D341Med (cell line): ENCODE measurements around the gene AFAP1.
A peak's percentile ranks its signal among the peaks of the same experiment; 100 is the strongest.

Experiments used
- DNase-seq: peaks from one replicate; pipeline ENCODE4 v3.0.0; 2012; ENCODE audit warnings: low spot score

AFAP1 gene

GRCh38 chr4:7802093-7802726, 137.5 kb downstream of the AFAP1 start:
- peak; percentile 85 for DNase-seq

- no peak for DNase-seq
Observed at GRCh38 chr4:7801641-7802040, 138.0 kb downstream of the AFAP1 start.

GRCh38 chr4:7801001-7801400, 138.7 kb downstream of the AFAP1 start:
- no peak for DNase-seq

GRCh38 chr4:7800410-7800809, 139.3 kb downstream of the AFAP1 start:
- DNase-seq = no peak

DNA sequence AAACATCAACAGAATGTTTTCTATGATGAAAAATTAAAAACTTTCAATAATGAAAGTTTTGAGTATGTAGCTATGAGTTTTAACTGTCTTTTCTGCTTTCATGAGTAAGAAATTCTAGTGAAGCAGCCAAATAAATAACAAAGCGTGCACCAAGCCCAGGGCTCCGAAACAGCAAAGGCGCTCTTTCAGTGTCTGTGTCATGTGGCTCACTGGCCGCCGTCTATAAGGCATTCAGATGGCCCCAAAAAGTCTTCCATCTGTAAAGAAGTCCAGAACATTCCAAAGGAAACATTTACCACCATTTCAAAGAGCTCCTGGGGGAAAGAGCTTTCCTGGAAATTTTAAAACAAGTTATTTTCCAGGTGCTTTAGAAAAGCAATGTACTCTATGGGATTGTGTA, 139.9 kb downstream of the AFAP1 start:
- no peak for DNase-seq

DNA sequence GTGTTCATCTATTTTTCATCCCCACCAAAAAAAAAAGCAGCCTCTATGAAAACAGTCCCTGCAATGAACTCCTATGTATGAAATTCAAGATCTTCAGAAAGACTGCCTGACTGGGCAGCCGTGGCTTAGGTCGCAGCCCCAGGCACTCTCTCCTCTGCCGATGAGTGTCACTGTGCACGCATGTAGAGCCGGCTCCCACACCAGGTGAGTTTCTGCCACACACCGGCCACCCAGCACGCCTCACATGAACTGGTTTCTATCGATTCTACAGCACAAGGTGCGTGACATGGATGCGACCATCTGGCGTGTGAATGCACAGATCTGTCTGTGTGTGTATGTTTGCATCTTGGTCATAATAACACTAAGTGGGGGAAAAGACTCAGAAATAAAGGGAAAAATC, 140.4 kb downstream of the AFAP1 start:
- DNase-seq = no peak

- DNase-seq = no peak
Observed at GRCh38 chr4:7798178-7798995, 141.3 kb downstream of the AFAP1 start.

GRCh38 chr4:7797330-7797729, 142.3 kb downstream of the AFAP1 start:
- DNase-seq = no peak

DNA sequence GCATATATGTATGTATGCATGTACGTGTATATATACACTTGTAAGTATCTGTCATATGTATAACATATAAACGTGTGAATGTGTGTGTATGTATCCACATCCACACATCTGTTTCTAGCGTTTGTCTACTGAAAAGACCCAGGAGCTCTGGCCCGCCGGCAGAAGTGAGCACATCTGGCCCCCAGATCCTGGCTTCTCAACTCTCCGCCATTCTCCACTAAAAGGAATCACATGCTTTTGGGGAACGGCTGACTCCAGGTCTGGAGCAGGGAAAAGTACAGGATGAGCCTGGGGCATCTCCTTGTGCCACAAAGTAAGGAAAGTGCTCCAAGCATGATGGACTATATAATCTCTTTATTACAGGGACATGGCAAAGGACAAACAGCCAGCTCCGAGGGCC, 143.7 kb downstream of the AFAP1 start:
- DNase-seq = no peak

GRCh38 chr4:7793186-7793585, 146.5 kb downstream of the AFAP1 start:
- no peak for DNase-seq

DNA sequence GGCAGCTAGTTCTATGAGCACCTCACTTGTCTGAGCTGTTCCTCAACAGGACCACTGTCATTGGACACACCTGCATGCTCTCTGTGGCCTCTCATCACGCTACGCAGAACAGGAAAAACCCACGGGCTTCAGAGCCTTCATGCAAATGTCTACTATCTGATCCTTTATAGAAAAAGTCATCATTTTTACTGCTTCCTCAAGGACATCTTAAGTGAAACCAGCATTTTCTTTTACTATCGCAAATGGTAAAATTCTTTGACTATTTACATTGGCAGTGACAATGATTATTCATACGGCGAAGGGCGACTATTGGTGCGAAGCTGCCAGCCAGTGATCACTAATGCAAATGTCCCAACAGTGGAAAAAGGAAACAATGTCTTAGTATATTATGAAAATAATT, 147.0 kb downstream of the AFAP1 start:
- no peak for DNase-seq

- DNase-seq = no peak
Observed at GRCh38 chr4:7790999-7791398, 148.7 kb downstream of the AFAP1 start.

GRCh38 chr4:7790023-7790422, 149.6 kb downstream of the AFAP1 start:
- DNase-seq = no peak

DNA sequence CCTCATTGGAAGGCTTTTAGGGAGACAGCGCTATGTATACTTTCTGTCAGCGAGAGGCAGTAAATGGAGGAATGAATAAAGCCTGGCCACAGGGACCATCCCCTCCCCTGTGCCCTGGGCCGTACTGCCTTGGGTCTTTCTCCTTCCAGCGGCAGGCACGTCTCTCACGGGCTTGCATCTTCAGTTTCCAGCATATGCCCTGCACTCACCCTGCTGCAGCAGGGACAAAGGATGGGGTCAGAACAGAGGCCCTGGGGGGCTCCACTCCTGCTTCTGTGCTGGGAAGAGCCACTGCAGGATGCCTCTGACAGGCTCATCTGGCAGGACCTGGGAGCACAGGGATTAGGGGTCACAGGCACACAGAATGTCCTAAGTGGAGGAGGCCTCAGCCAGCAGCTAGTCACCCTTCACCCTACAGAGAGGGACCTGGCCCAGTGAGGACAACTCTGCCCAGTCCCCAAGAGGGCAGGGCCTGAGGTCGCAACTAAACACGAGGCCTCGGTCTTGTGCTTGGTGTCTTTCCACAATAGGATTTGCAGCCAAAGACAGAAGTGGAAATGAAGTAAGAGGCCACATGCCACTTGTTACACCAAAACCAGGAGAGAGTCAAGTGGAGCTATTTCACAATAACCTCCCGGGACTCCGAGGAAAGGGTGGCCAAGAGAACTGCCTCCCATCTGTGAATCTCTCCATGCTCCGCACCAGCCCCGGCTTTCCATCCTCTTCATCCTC, 150.8 kb downstream of the AFAP1 start:
- no peak for DNase-seq

DNA sequence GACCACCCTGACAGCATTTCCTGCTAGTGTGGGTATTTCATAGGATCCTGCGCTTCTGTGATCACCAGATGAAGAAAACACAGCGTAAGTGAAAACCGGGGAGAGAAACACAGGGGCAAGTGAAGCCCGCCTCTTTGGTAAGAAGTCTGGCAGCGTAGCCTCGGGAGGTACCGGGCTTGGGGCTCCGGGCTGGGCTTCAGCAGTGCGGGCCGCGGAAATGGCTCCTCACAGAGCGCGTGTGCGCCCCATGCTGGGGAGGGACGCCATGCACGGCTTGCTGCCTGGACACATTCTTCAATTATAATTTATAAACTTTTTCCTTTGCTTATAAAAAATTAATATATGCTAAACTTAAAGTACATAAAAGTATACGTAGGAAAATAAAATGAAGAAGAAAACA, 151.5 kb downstream of the AFAP1 start:
- DNase-seq = no peak

- DNase-seq = no peak
Observed at GRCh38 chr4:7787681-7788141, 151.9 kb downstream of the AFAP1 start.

- no peak for DNase-seq
Observed at GRCh38 chr4:7787067-7787466, 152.6 kb downstream of the AFAP1 start.

GRCh38 chr4:7786517-7786916, 153.1 kb downstream of the AFAP1 start:
- no peak for DNase-seq

- DNase-seq = no peak
Observed at GRCh38 chr4:7786040-7786439, 153.6 kb downstream of the AFAP1 start.

DNA sequence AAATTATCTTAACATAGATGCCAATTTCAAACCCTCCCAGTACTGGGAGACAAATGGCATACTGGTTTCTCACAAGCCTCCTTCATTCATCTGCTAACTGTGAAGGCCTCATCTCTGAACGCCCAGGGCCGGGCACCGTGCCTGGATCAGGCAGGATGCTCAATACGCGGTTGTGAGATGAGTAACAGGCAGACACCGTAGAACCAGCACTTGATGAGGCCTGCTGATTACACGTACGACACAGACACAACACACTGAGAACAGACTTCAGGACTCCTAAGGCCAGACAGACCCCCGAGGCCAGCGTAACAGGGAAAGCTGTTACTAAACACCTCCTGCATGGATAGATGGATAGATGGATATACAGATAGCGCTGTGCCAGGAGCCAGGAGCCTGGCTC, 154.6 kb downstream of the AFAP1 start:
- no peak for DNase-seq

DNA sequence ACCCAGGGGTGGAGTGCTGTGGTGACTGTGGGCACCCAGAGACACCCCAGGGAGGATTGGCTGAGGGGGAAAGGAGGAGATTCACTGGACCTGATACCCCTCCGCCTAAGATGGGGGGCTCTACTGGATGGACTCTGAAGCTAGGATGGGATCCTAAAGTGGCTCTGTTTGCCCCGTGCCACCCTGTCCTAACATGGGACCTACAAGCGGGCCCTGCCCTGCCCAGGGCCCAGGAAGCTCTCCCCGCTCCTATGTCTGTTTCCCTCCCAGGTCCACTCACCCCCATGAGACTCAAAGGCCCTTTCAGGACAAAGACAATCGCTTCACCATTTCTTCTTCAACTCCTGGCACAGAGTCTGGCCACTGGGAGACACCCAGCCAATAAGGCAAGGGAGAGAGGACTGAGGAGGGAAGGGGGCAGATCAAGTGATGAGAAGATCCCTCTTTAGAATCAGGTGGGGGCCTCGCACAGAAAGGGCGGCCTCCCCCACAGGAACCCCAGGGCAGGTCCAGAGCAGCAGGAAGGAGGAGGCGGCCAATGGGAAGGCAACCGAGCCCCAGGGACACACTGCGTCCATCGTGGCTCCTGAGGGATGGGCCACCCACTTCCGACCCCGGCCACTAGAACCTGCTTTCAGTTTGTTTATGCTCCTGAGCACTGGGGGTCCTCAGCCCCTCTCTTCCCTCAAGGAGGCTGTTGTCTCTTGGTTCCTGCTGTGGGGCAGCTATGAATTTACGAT, 155.4 kb downstream of the AFAP1 start:
- DNase-seq = no peak

DNA sequence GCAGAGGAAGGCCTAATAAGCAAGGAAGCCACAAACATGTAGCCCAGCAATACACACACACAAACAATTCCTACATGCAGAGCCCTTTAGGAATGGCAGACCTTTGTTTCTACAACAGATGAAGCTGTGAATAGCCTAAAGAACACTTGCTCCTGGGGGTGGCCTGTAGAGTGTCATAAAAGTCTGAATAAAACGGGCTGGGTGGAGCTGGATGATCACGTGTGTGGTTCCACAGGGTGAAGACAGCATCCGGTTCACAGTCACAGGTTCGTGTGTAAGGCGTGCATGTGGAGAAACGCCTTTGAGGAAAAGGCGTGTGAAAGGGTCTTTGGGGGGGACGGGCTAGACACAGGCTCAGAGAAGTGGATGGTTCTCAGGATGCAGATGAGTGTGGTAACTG, 156.1 kb downstream of the AFAP1 start:
- no peak for DNase-seq
